MM.1S (cell line): Measurements from ENCODE around the gene KTN1.

ENCODE experiments used
- DNase-seq: peaks from one replicate; pipeline ENCODE4 v3.0.0-alpha.2; 2015
- H2AFZ ChIP-seq: fragments of 300-600 bp; sonication (generic); 2 replicates; pipeline ENCODE4 v1.6.0; 2016; ENCODE audit warnings: antibody characterized with exemption, low read length
- H3F3A ChIP-seq: fragments of 300-600 bp; sonication (generic); 2 replicates; pipeline ENCODE4 v1.6.1; 2016; ENCODE audit warnings: mild to moderate bottlenecking, antibody characterized with exemption, low read length, moderate library complexity, mixed read lengths; ENCODE audit not compliant: insufficient read depth
- H3K27ac ChIP-seq: fragments of 300-600 bp; sonication (generic); 2 replicates; pipeline ENCODE4 v1.5.1; 2016; ENCODE audit warnings: mild to moderate bottlenecking, low read length
- H3K27me3 ChIP-seq: fragments of 300-600 bp; sonication (generic); replicated peaks from 2 replicates; pipeline ENCODE4 v1.6.0; 2016; ENCODE audit warnings: low read length; ENCODE audit not compliant: insufficient read depth
- H3K36me3 ChIP-seq: fragments of 300-600 bp; sonication (generic); replicated peaks from 2 replicates; pipeline ENCODE4 v1.6.1; 2016; ENCODE audit warnings: mild to moderate bottlenecking, low read length, mixed read lengths; ENCODE audit not compliant: insufficient read depth
- H3K4me1 ChIP-seq: fragments of 300-600 bp; sonication (generic); 2 replicates; pipeline ENCODE4 v1.6.1; 2016; ENCODE audit warnings: low read length, mixed read lengths
- H3K4me2 ChIP-seq: fragments of 300-600 bp; sonication (generic); 2 replicates; pipeline ENCODE4 v1.6.0; 2016; ENCODE audit warnings: low read depth, low read length
- H3K4me3 ChIP-seq: fragments of 300-600 bp; sonication (generic); 2 replicates; pipeline ENCODE4 v1.5.1; 2016; ENCODE audit warnings: low read length, mixed read lengths
- H3K79me2 ChIP-seq: fragments of 300-600 bp; sonication (generic); 2 replicates; pipeline ENCODE4 v1.6.1; 2016; ENCODE audit warnings: mixed run types, low read length, mixed read lengths
- H3K9ac ChIP-seq: fragments of 300-600 bp; sonication (generic); 2 replicates; pipeline ENCODE4 v1.6.1; 2016; ENCODE audit warnings: low read length, mixed read lengths
- H3K9me2 ChIP-seq: fragments of 300-600 bp; sonication (generic); replicated peaks from 2 replicates; pipeline ENCODE4 v1.6.1; 2016; ENCODE audit warnings: mild to moderate bottlenecking, low read length, mixed read lengths; ENCODE audit not compliant: insufficient read depth
- H3K9me3 ChIP-seq: fragments of 300-600 bp; sonication (generic); replicated peaks from 2 replicates; pipeline ENCODE4 v1.6.1; 2016; ENCODE audit warnings: mild to moderate bottlenecking, low read length, mixed read lengths; ENCODE audit not compliant: insufficient read depth
- H4K20me1 ChIP-seq: fragments of 300-600 bp; sonication (generic); 2 replicates; pipeline ENCODE4 v1.6.1; 2016; ENCODE audit warnings: mild to moderate bottlenecking, low read length, moderate library complexity, mixed read lengths; ENCODE audit not compliant: insufficient read depth
- EZH2 ChIP-seq: fragments of 300-600 bp; sonication (generic); optimal IDR thresholded peaks from 2 replicates; pipeline ENCODE3; 2017; ENCODE audit warnings: low read depth, mild to moderate bottlenecking, antibody characterized with exemption, low read length, mixed read lengths
- EZH2phosphoT487 ChIP-seq: fragments of 300-600 bp; sonication (generic); IDR thresholded peaks from 2 replicates; pipeline ENCODE4 v1.6.1; 2018; ENCODE audit warnings: antibody characterized with exemption, low read length
- TF ChIP-seq, protein P1 (sequence below): fragments of 300-600 bp; sonication (generic); IDR thresholded peaks from 2 replicates; pipeline ENCODE4 v1.5.1; 2016; ENCODE audit warnings: antibody characterized with exemption, low read length, mixed read lengths

KTN1 gene

DNA sequence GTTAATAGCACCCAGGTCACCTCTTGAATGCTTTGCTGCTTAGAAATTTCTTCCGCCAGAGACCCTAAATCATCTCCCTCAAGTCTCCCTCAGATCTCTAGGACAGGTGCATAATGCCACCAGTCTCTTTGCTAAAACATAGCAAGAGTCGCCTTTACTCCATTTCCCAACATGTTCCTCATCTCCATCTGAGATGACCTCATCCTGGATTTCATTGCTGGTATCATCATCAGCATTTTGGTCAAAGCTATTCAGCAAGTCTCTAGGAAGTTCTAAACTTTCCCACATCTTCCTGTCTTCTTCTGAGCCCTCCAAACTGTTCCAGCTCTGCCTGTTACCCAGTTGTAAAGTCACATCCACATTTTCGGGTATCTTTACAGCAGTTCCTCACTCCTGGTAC is 41.0 kb downstream of the KTN1 start:
- Histone ChIP-seq H3K27ac (no peak overlapping the region), H3K4me2 (no peak overlapping the region), H3K9me3 (no peaks in the 10 kb centered on the region), H2AFZ (no peak overlapping the region), H4K20me1 (no peaks in the 10 kb centered on the region), H3K9ac (no peak overlapping the region), H3K36me3 (0 out of 2 replicates have a peak, but pooled peaks cover 3% of the 10 kb centered on the region), H3K4me3 (no peak overlapping the region), H3F3A (no peaks in the 10 kb centered on the region), H3K79me2 (no peaks in the 10 kb centered on the region), H3K27me3 (no peaks in the 10 kb centered on the region), H3K4me1 (no peaks in the 10 kb centered on the region), H3K9me2 (no peaks in the 10 kb centered on the region)
- no peak for TF ChIP-seq EZH2
- TF ChIP-seq, protein P1, sequence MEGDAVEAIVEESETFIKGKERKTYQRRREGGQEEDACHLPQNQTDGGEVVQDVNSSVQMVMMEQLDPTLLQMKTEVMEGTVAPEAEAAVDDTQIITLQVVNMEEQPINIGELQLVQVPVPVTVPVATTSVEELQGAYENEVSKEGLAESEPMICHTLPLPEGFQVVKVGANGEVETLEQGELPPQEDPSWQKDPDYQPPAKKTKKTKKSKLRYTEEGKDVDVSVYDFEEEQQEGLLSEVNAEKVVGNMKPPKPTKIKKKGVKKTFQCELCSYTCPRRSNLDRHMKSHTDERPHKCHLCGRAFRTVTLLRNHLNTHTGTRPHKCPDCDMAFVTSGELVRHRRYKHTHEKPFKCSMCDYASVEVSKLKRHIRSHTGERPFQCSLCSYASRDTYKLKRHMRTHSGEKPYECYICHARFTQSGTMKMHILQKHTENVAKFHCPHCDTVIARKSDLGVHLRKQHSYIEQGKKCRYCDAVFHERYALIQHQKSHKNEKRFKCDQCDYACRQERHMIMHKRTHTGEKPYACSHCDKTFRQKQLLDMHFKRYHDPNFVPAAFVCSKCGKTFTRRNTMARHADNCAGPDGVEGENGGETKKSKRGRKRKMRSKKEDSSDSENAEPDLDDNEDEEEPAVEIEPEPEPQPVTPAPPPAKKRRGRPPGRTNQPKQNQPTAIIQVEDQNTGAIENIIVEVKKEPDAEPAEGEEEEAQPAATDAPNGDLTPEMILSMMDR: no peak
- no peak for TF ChIP-seq EZH2phosphoT487
- no peak for DNase-seq

DNA sequence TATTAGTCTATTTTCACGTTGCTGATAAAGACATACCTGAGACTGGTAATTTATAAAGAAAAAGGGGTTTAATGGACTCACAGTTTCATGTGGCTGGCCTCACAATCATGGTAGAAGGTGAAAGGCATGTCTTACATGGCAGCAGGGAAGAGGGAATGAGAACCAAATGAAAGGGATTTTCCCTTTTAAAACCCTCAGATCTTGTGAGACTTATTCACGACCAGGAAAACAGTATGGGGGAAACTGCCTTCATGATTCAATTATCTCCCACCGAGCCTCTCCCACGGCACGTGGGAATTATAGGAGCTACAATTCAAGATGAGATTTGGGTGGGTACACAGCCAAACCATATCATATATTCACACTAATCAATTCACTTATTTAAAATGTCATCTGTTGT is 41.4 kb downstream of the KTN1 start:
- H3K36me3 ChIP-seq: 0 out of 2 replicates have a peak, but pooled peaks cover 3% of the 10 kb centered on the region
- H3K9ac ChIP-seq: no peak overlapping the region
- no peaks in the 10 kb centered on the region for H3K9me2 ChIP-seq
- no peaks in the 10 kb centered on the region for H3K79me2 ChIP-seq
- H4K20me1 ChIP-seq: no peaks in the 10 kb centered on the region
- H3K9me3 ChIP-seq: no peaks in the 10 kb centered on the region
- DNase-seq: no peak
- no peak overlapping the region for H3K4me2 ChIP-seq
- no peaks in the 10 kb centered on the region for H3K27me3 ChIP-seq
- no peak overlapping the region for H2AFZ ChIP-seq
- H3K27ac ChIP-seq: no peak overlapping the region
- no peaks in the 10 kb centered on the region for H3F3A ChIP-seq
- no peaks in the 10 kb centered on the region for H3K4me1 ChIP-seq
- TF ChIP-seq, protein P1: no peak
- TF ChIP-seq EZH2phosphoT487 (no peak), EZH2 (no peak)
- no peak overlapping the region for H3K4me3 ChIP-seq

DNA sequence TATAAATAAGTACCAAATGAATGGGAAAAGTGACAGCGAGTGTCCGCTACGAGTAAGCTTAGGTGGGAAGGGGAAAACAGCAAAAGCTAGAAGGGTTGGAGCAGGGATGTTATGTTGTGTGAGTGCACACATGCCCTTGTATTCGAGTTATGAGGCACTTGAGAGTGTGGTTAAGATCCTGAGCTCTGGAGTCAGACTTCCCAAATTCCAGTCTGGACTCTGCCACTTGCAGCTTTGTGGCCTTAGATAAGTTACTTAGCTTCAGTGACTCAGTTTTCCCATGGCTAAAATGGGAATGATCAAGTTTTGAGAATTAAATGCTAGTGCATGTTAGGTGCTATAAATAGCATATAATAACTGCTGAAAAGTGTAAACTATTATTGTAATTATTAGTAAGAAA is 44.9 kb downstream of the KTN1 start:
- Histone ChIP-seq H2AFZ (no peak overlapping the region), H3K4me2 (no peak overlapping the region), H3K4me3 (no peak overlapping the region), H3K9me3 (no peaks in the 10 kb centered on the region), H3K27me3 (no peaks in the 10 kb centered on the region), H3K27ac (no peak overlapping the region), H4K20me1 (no peaks in the 10 kb centered on the region), H3F3A (no peaks in the 10 kb centered on the region), H3K9me2 (no peaks in the 10 kb centered on the region), H3K4me1 (no peaks in the 10 kb centered on the region), H3K36me3 (no peaks in the 10 kb centered on the region), H3K79me2 (no peaks in the 10 kb centered on the region), H3K9ac (no peak overlapping the region)
- no peak for TF ChIP-seq EZH2phosphoT487
- TF ChIP-seq, protein P1: no peak
- no peak for TF ChIP-seq EZH2
- no peak for DNase-seq
